GM19468 (cell line): ENCODE data around the gene MAPK8IP2.
"Not testable (repeated sequence)": the region's sequence is repeated elsewhere in the genome, so short reads cannot be mapped to it uniquely, and the experiment has no call there.

ENCODE experiments used
- ATAC-seq: cut with Tn5 transposase; IDR thresholded peaks from one replicate; pipeline ENCODE4 v1.9.1; 2021; ENCODE audit warnings: mild to moderate bottlenecking, moderate library complexity, moderate number of reproducible peaks; ENCODE audit not compliant: unreplicated experiment; ENCODE audit errors: extremely low read depth

MAPK8IP2 gene

GRCh38 chr22:50595189-50595588 lies 5.4 kb upstream of the MAPK8IP2 start:
- ATAC-seq, result no peak

GRCh38 chr22:50597097-50597496 lies 3.5 kb upstream of the MAPK8IP2 start:
- no peak for ATAC-seq

- no peak for ATAC-seq
Observed at GRCh38 chr22:50599816-50600455, 657 bp upstream of the MAPK8IP2 start.

GRCh38 chr22:50600967-50601668 lies 525 bp downstream of the MAPK8IP2 start:
- no peak for ATAC-seq

- no peak for ATAC-seq
Observed at GRCh38 chr22:50601669-50602337, 1.2 kb downstream of the MAPK8IP2 start.

GRCh38 chr22:50602338-50602700 lies 1.7 kb downstream of the MAPK8IP2 start:
- ATAC-seq, result no peak

- ATAC-seq, result no peak
Observed at GRCh38 chr22:50603511-50604255, 3.1 kb downstream of the MAPK8IP2 start.

- ATAC-seq, result no peak
Observed at GRCh38 chr22:50604256-50605001, 3.8 kb downstream of the MAPK8IP2 start.

GRCh38 chr22:50605002-50605612 lies 4.5 kb downstream of the MAPK8IP2 start:
- no peak for ATAC-seq

- ATAC-seq, result no peak
Observed at GRCh38 chr22:50605613-50606074, 5.1 kb downstream of the MAPK8IP2 start.

- ATAC-seq, result no peak
Observed at GRCh38 chr22:50606165-50606945, 5.8 kb downstream of the MAPK8IP2 start.

- no peak for ATAC-seq
Observed at GRCh38 chr22:50606946-50607658, 6.5 kb downstream of the MAPK8IP2 start.

GRCh38 chr22:50607659-50608020 lies 7.0 kb downstream of the MAPK8IP2 start:
- ATAC-seq, result no peak

- not testable (repeated sequence) for ATAC-seq
Observed at GRCh38 chr22:50608058-50608840, 7.7 kb downstream of the MAPK8IP2 start.

GRCh38 chr22:50608996-50609395 lies 8.4 kb downstream of the MAPK8IP2 start:
- ATAC-seq, result no peak

- no peak for ATAC-seq
Observed at GRCh38 chr22:50609599-50609998, 9.0 kb downstream of the MAPK8IP2 start.

GRCh38 chr22:50610041-50610451 lies 9.5 kb downstream of the MAPK8IP2 start:
- no peak for ATAC-seq
